T-helper 1 cell treated with Interleukin-12 subunit alpha and Interleukin-12 subunit beta and Interleukin-4 antibody, amounts not matched to agents 30 μg/mL and 1 μg/mL, for 36 hours (primary cell): ENCODE data around the gene HDAC4.
A peak's percentile ranks its signal among the peaks of the same experiment; 100 is the strongest.

ENCODE experiments used
- H3K27ac Mint-ChIP-seq: one replicate; pipeline ENCODE4 v1.8.0; 2021; ENCODE audit warnings: mild to moderate bottlenecking, mixed read lengths
- H3K27me3 Mint-ChIP-seq: one replicate; pipeline ENCODE4 v1.8.0; 2021; ENCODE audit warnings: low read depth, mixed read lengths
- H3K36me3 Mint-ChIP-seq: one replicate; pipeline ENCODE4 v1.8.0; 2021; ENCODE audit warnings: low read depth, mixed read lengths
- H3K4me1 Mint-ChIP-seq: one replicate; pipeline ENCODE4 v1.8.0; 2021; ENCODE audit warnings: low read depth, mixed read lengths
- H3K4me3 Mint-ChIP-seq: one replicate; pipeline ENCODE4 v1.8.0; 2021; ENCODE audit warnings: mild to moderate bottlenecking, moderate library complexity, mixed read lengths
- H3K9me3 Mint-ChIP-seq: one replicate; pipeline ENCODE4 v1.8.0; 2021; ENCODE audit warnings: mixed read lengths

HDAC4 gene

DNA sequence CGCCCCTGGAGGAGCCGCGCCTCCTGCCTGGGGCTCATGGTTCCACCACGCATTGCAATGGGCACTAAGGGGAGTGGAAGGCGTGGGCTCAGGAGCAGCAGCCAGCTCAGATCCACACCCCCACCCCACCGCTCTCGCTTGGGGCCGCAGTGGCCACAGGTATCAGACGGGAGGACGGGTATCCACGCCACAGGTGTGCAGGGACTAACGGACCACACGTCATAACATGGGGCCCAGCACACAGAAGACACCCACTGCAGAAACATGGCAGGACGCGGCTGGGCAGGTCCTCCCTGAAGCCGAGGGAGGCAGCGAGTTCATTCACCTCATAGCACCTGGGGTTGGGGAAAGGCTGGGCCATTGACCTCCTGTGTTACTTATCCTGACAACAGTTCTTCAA, 13.0 kb downstream of the HDAC4 start:
- Mint-ChIP-seq H3K36me3 (peaks cover 15% of the 10 kb centered on the region), H3K27ac (no peak overlapping the region), H3K4me3 (no peak overlapping the region), H3K4me1 (peaks cover 12% of the 10 kb centered on the region), H3K9me3 (no peaks in the 10 kb centered on the region), H3K27me3 (no peaks in the 10 kb centered on the region)

GRCh38 chr2:239386872-239387445, 13.9 kb downstream of the HDAC4 start:
- peak overlapping the region; percentile 38 for H3K27ac Mint-ChIP-seq
- H3K4me3 Mint-ChIP-seq = no peak overlapping the region
- peaks cover 15% of the 10 kb centered on the region for H3K36me3 Mint-ChIP-seq
- H3K4me1 Mint-ChIP-seq = peaks cover 12% of the 10 kb centered on the region
- no peaks in the 10 kb centered on the region for H3K9me3 Mint-ChIP-seq
- H3K27me3 Mint-ChIP-seq = no peaks in the 10 kb centered on the region

GRCh38 chr2:239386001-239386670, 14.7 kb downstream of the HDAC4 start:
- Mint-ChIP-seq H3K9me3 (no peaks in the 10 kb centered on the region), H3K4me3 (no peak overlapping the region), H3K27ac (peak overlapping the region; percentile 17), H3K27me3 (no peaks in the 10 kb centered on the region), H3K4me1 (peaks cover 20% of the 10 kb centered on the region), H3K36me3 (peaks cover 15% of the 10 kb centered on the region)

DNA sequence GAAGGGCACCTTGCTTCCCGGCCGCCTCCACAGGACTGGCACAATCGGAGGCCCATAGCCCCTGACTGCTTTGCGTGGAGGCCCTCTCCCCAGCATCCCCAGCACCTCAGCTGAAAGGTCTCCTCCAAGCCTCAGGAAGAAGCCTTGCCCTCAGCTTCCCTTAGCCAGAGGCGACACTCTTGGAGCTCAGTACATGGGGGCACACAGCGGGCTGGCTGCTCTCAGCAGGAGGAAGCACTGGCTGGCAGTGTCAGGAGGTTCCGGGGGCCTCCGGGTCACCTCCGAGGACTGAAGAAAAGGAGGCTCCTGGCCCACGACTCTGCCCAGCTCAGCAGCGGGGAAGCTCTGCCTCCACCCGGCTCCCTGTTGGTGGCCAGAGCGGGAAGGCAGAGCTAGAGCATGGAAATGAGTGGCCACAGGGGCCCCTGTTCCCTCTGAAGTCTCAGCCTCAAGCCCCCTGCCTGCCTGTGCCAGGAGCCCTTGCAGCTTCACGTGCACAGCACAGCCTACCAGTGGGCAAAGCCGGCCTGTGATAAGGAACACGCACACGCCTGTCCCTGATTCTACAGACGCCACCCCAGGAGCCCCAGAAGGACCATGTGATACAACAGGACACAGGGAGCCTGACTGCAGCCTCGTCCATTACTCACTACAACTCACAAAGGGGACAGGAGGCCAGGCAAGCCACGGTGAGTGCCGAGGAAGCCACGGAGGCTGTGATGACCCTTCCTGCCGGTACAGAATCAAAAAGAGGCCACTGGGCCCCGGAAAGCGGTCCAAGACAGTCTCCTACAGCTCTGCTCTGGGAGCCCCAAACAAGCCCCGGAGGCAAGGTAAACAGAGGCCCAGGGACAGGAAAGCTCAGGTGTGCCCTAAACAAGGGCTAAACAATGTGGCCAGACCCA, 15.5 kb downstream of the HDAC4 start:
- H3K27me3 Mint-ChIP-seq = no peaks in the 10 kb centered on the region
- H3K4me1 Mint-ChIP-seq = peaks cover 26% of the 10 kb centered on the region
- H3K27ac Mint-ChIP-seq = no peak overlapping the region
- no peak overlapping the region for H3K4me3 Mint-ChIP-seq
- no peaks in the 10 kb centered on the region for H3K9me3 Mint-ChIP-seq
- H3K36me3 Mint-ChIP-seq = peaks cover 17% of the 10 kb centered on the region

GRCh38 chr2:239383759-239384156, 17.1 kb downstream of the HDAC4 start:
- no peaks in the 10 kb centered on the region for H3K9me3 Mint-ChIP-seq
- no peak overlapping the region for H3K4me3 Mint-ChIP-seq
- no peaks in the 10 kb centered on the region for H3K27me3 Mint-ChIP-seq
- H3K27ac Mint-ChIP-seq = peak overlapping the region; percentile 33
- peaks cover 34% of the 10 kb centered on the region for H3K4me1 Mint-ChIP-seq
- peaks cover 10% of the 10 kb centered on the region for H3K36me3 Mint-ChIP-seq

- Mint-ChIP-seq H3K9me3 (no peaks in the 10 kb centered on the region), H3K36me3 (peaks cover 10% of the 10 kb centered on the region), H3K27me3 (no peaks in the 10 kb centered on the region), H3K27ac (peak overlapping the region; percentile 33), H3K4me3 (no peak overlapping the region), H3K4me1 (peaks cover 34% of the 10 kb centered on the region)
Measured at GRCh38 chr2:239383036-239383758, 17.6 kb downstream of the HDAC4 start.

- H3K4me3 Mint-ChIP-seq = no peak overlapping the region
- no peaks in the 10 kb centered on the region for H3K9me3 Mint-ChIP-seq
- H3K27me3 Mint-ChIP-seq = no peaks in the 10 kb centered on the region
- peak overlapping the region; percentile 95 for H3K27ac Mint-ChIP-seq
- H3K4me1 Mint-ChIP-seq = peaks cover 34% of the 10 kb centered on the region
- peaks cover 18% of the 10 kb centered on the region for H3K36me3 Mint-ChIP-seq
Measured at GRCh38 chr2:239382384-239382880, 18.4 kb downstream of the HDAC4 start.

- H3K4me3 Mint-ChIP-seq = peak overlapping the region; percentile 82
Measured at GRCh38 chr2:239381709-239382134, 19.1 kb downstream of the HDAC4 start.

GRCh38 chr2:239380831-239381708, 19.8 kb downstream of the HDAC4 start:
- H3K4me3 Mint-ChIP-seq = peak overlapping the region; percentile 82
- H3K4me1 Mint-ChIP-seq = peaks cover 27% of the 10 kb centered on the region
- peak overlapping the region; percentile 95 for H3K27ac Mint-ChIP-seq
- no peaks in the 10 kb centered on the region for H3K9me3 Mint-ChIP-seq
- H3K36me3 Mint-ChIP-seq = peaks cover 18% of the 10 kb centered on the region
- no peaks in the 10 kb centered on the region for H3K27me3 Mint-ChIP-seq

More at GRCh38 chr2:239381709-239382134, 19.1 kb downstream of the HDAC4 start:
- peaks cover 19% of the 10 kb centered on the region for H3K36me3 Mint-ChIP-seq
- no peaks in the 10 kb centered on the region for H3K9me3 Mint-ChIP-seq
- H3K27ac Mint-ChIP-seq = peak overlapping the region; percentile 95
- peaks cover 31% of the 10 kb centered on the region for H3K4me1 Mint-ChIP-seq
- no peaks in the 10 kb centered on the region for H3K27me3 Mint-ChIP-seq

DNA sequence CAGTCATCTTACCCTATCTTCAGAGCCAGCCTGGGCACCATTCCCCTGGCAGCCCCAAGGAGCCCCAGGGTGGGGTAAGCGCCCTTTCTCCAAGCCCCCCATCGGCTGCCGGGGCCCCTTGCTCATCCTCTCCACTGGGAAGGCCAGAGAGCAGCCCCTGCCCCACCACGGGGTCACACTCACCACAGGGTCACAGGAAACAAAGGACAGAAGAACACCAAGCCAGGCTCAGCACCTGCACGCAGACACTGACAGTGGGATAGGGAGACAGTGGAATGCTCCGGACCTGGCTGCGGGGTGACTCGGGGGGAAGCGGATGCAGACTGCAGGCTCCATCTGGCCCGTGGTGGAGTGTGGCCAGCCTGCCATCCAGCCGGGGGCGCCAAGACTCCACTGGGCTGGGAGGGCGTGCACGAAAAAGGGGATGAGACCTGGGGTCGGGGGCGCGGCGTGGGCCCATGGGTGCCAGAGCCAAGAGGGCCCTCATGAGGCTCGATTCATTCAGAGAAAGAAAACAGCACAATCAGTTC, 21.1 kb downstream of the HDAC4 start:
- no peaks in the 10 kb centered on the region for H3K9me3 Mint-ChIP-seq
- H3K4me3 Mint-ChIP-seq = no peak overlapping the region
- peaks cover 15% of the 10 kb centered on the region for H3K36me3 Mint-ChIP-seq
- peak overlapping the region; percentile 55 for H3K27ac Mint-ChIP-seq
- H3K27me3 Mint-ChIP-seq = no peaks in the 10 kb centered on the region
- peaks cover 26% of the 10 kb centered on the region for H3K4me1 Mint-ChIP-seq

GRCh38 chr2:239378918-239379640, 21.7 kb downstream of the HDAC4 start:
- H3K9me3 Mint-ChIP-seq = no peaks in the 10 kb centered on the region
- H3K27ac Mint-ChIP-seq = no peak overlapping the region
- no peak overlapping the region for H3K4me3 Mint-ChIP-seq
- H3K36me3 Mint-ChIP-seq = peaks cover 12% of the 10 kb centered on the region
- peaks cover 26% of the 10 kb centered on the region for H3K4me1 Mint-ChIP-seq
- no peaks in the 10 kb centered on the region for H3K27me3 Mint-ChIP-seq

GRCh38 chr2:239378021-239378917, 22.6 kb downstream of the HDAC4 start:
- H3K36me3 Mint-ChIP-seq = peaks cover 12% of the 10 kb centered on the region

More at GRCh38 chr2:239378021-239378917, 22.6 kb downstream of the HDAC4 start:
- peaks cover 22% of the 10 kb centered on the region for H3K4me1 Mint-ChIP-seq
- no peaks in the 10 kb centered on the region for H3K9me3 Mint-ChIP-seq
- H3K27me3 Mint-ChIP-seq = no peaks in the 10 kb centered on the region
- H3K4me3 Mint-ChIP-seq = no peak overlapping the region
- no peak overlapping the region for H3K27ac Mint-ChIP-seq
